ENCODE results near the gene CDADC1. TPM values are rescaled to one million over a fixed set of nuclear protein-coding genes. Genes with fewer than 3 reads are reported as not detected.

CDADC1 gene
- total and polyA plus RNA-seq, 4 donors: 3.0 to 6.1 (median 4.5) TPM

DNA sequence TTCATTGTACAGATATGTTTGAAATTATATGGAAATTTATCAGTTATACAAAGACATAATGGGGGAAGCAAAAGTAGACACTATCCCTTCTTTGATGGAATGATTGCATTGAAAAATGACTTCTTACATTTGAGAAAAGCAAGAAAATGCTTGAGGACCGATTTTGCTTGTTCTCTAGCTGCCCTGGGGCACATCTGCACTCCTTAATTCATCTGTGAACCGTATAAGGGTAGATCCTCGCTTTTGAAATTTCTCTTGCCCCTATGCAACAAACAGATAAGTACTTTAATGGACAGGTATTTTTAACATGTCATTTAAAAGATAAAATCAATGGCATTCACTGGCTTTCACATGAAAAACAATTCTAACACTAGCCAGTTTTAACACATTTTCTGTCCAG is 41.1 kb upstream of the CDADC1 start (continued):
- TF ChIP-seq, protein P1, sequence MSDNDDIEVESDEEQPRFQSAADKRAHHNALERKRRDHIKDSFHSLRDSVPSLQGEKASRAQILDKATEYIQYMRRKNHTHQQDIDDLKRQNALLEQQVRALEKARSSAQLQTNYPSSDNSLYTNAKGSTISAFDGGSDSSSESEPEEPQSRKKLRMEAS (IDR thresholded peaks at IDR 0.05): no peak

DNA sequence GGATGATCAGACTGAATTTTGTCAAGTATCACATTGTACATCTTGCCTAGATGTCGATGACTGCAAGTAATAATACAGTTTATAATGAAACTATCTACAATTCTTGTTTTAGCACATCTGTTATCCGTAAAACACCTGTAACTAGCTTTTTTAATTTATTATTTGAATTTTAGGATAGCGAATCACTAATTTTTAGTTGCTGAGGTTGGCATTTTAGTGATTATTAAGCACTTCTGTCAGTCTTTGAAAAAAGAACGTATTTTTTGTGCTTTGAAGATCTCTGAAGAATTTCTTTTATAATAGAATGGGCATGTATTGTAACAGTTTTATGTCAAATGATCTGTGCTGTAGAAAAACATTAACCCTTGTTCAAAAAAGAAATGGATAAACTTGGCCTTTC is 39.1 kb upstream of the CDADC1 start:
- Histone ChIP-seq H3K9me3 (ENCODE audit: control insufficient read depth in 4 of 4, low read length in 3 of 4) (no peaks in the 10 kb centered on the region), H3K27me3 (ENCODE audit: control insufficient read depth in 4 of 4, insufficient read depth in 4 of 4, low read length in 3 of 4) (no peaks in the 10 kb centered on the region), H3K27ac (ENCODE audit: low read depth in 1 of 2, low read length in 2 of 2) (no peak overlapping the region), H3K4me1 (ENCODE audit: control insufficient read depth in 4 of 4, insufficient read depth in 4 of 4, low read length in 3 of 4) (peaks cover 0 to 1% (median 0%) of the 10 kb centered on the region in 4 donors), H3K4me3 (ENCODE audit: low read depth in 1 of 3, low read length in 3 of 3) (no peak overlapping the region), H3K36me3 (ENCODE audit: control insufficient read depth in 4 of 4, insufficient read depth in 3 of 4, low read depth in 1 of 4, low read length in 3 of 4) (peaks cover 5 to 51% (median 40%) of the 10 kb centered on the region in 4 donors), H3K9ac (ENCODE audit: low read depth in 1 of 2, low read length in 2 of 2) (no peak overlapping the region)
- no peak for TF ChIP-seq EGR1 (IDR thresholded peaks at IDR 0.05; ENCODE audit: low read depth in 2 of 2)
- TF ChIP-seq YY1 (IDR thresholded peaks at IDR 0.05): no peak
- TF ChIP-seq, protein P1 (IDR thresholded peaks at IDR 0.05): no peak
- no peak for TF ChIP-seq GABPA (IDR thresholded peaks at IDR 0.05 in 1 of 2, conservative IDR thresholded peaks at IDR 0.05 in 1 of 2)
- TF ChIP-seq FOXA2 (IDR thresholded peaks at IDR 0.05): no peak
- TF ChIP-seq, protein P2, sequence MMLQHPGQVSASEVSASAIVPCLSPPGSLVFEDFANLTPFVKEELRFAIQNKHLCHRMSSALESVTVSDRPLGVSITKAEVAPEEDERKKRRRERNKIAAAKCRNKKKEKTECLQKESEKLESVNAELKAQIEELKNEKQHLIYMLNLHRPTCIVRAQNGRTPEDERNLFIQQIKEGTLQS (IDR thresholded peaks at IDR 0.05): no peak
- TF ChIP-seq NR2F2 (IDR thresholded peaks at IDR 0.05): no peak
- TF ChIP-seq JUND (IDR thresholded peaks at IDR 0.05): no peak
- no peak for TF ChIP-seq TAF1 (conservative IDR thresholded peaks at IDR 0.05)
- no peak for TF ChIP-seq ZBTB33 (IDR thresholded peaks at IDR 0.05)
- TF ChIP-seq RXRA (IDR thresholded peaks at IDR 0.05): no peak
- TF ChIP-seq, protein P3, sequence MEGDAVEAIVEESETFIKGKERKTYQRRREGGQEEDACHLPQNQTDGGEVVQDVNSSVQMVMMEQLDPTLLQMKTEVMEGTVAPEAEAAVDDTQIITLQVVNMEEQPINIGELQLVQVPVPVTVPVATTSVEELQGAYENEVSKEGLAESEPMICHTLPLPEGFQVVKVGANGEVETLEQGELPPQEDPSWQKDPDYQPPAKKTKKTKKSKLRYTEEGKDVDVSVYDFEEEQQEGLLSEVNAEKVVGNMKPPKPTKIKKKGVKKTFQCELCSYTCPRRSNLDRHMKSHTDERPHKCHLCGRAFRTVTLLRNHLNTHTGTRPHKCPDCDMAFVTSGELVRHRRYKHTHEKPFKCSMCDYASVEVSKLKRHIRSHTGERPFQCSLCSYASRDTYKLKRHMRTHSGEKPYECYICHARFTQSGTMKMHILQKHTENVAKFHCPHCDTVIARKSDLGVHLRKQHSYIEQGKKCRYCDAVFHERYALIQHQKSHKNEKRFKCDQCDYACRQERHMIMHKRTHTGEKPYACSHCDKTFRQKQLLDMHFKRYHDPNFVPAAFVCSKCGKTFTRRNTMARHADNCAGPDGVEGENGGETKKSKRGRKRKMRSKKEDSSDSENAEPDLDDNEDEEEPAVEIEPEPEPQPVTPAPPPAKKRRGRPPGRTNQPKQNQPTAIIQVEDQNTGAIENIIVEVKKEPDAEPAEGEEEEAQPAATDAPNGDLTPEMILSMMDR (IDR thresholded peaks at IDR 0.05; ENCODE audit: low read depth, low read length, missing input control): no peak
- TF ChIP-seq SP1 (IDR thresholded peaks at IDR 0.05): no peak
- no peak for TF ChIP-seq RAD21 (IDR thresholded peaks at IDR 0.05)
- no peak for TF ChIP-seq REST (IDR thresholded peaks at IDR 0.05)
- TF ChIP-seq HNF4G (IDR thresholded peaks at IDR 0.05): no peak
- no peak for DNase-seq (ENCODE audit: low spot score)
- WGBS: 98% methylated on average over 4 of the region's 4 CpGs
